Hepatocyte (in vitro differentiated cells): ENCODE measurements around the gene CRB3.
"Not testable (repeated sequence)": the region's sequence is repeated elsewhere in the genome, so short reads cannot be mapped to it uniquely, and the experiment has no call there.

ENCODE experiments used
- CTCF ChIP-seq: fragments of 200-600 bp; sonication (generic); IDR thresholded peaks from 2 replicates; pipeline ENCODE4 v1.5.1; 2016; ENCODE audit warnings: antibody characterized with exemption, mild to moderate bottlenecking; ENCODE audit not compliant: poor library complexity
- EZH2 ChIP-seq: fragments of 200-600 bp; sonication (generic); IDR thresholded peaks from 2 replicates; pipeline ENCODE4 v1.6.1; 2016; ENCODE audit warnings: antibody characterized with exemption, mild to moderate bottlenecking, borderline replicate concordance
- EZH2phosphoT487 ChIP-seq: fragments of 200-600 bp; sonication (generic); IDR thresholded peaks from one replicate; pipeline ENCODE4 v1.6.1; 2018; ENCODE audit warnings: antibody characterized with exemption, mild to moderate bottlenecking, low read depth, moderate library complexity; ENCODE audit not compliant: unreplicated experiment, severe bottlenecking

- not testable (repeated sequence) for TF ChIP-seq CTCF, EZH2, EZH2phosphoT487
Measured at GRCh38 chr19:6428692-6429418, 35.2 kb upstream of the CRB3 start.
